HCT116 (cell line): ENCODE measurements around the gene ASB3. TPM values are rescaled to one million over a fixed set of nuclear protein-coding genes. Genes with fewer than 3 reads are reported as not detected.

Source experiments
- ATAC-seq: fragments of 200-7000 bp; cut with Tn5 transposase; 2 replicates; pipeline ENCODE4 v1.9.1; 2020; ENCODE audit warnings: mild to moderate bottlenecking, moderate library complexity
- BruUV-seq: library from RNA; stranded (reverse); fragments of 400-500 nt; replicated peaks from 2 replicates; lab custom pipeline; 2021; lab: Mats Ljungman, UMichigan
- CTCF ChIA-PET: fragments of 300-600 bp; sonication (Branson Sonifier 250); formaldehyde crosslinking; loops from one replicate; lab custom pipeline; 2021; ENCODE audit warnings: antibody characterized with exemption; lab: Charles Lee
- POLR2A ChIA-PET: fragments of 300-600, 350-600 bp; sonication (Branson Sonifier 250); formaldehyde crosslinking; loops from one replicate; lab custom pipeline; 2021; ENCODE audit warnings: antibody characterized with exemption; lab: Charles Lee
- RAD21 ChIA-PET, 2 experiments: fragments of 300-600 bp; sonication (Branson Sonifier 250); formaldehyde crosslinking; loops; one replicate each; lab custom pipeline; 2023; ENCODE audit warnings: low total read pairs in 2 of 2; ENCODE audit not compliant: uncharacterized antibody in 2 of 2, unreplicated experiment in 2 of 2, low non-redundant PET in 1 of 2; lab: Charles Lee
- DNase-seq: peaks from one replicate; pipeline ENCODE4 v3.0.0-alpha.2; 2010; ENCODE audit warnings: low read depth, low spot score
- H2AFZ ChIP-seq: fragments of 200-600 bp; shearing (Covaris generic), sonication (generic); 2 replicates; pipeline ENCODE4 v1.6.1; 2017; ENCODE audit warnings: low read depth, mixed run types, mixed read lengths, antibody characterized with exemption, low read length; ENCODE audit not compliant: poor library complexity, severe bottlenecking
- H3K27ac ChIP-seq: 2 replicates; pipeline ENCODE4 v1.5.1; 2012; ENCODE audit warnings: low read depth, low read length
- H3K27me3 ChIP-seq: fragments of 200-600 bp; sonication (generic); 2 replicates; pipeline ENCODE4 v1.6.1; 2016; ENCODE audit warnings: mixed run types, low read length, mixed read lengths; ENCODE audit not compliant: insufficient read depth
- H3K36me3 ChIP-seq, 2 experiments: fragments of 200-500 bp in 1 of 2; fragments of 200-600 bp in 1 of 2; sonication (Bioruptor generic) in 1 of 2; sonication (generic) in 1 of 2; 2 replicates each; pipeline versions ENCODE4 v1.5.1 to v1.6.1; 2014 to 2016; ENCODE audit warnings: low read length in 2 of 2, inconsistent platforms in 1 of 2, mixed read lengths in 1 of 2, mixed run types in 1 of 2; ENCODE audit not compliant: insufficient read depth in 2 of 2, control insufficient read depth in 1 of 2
- H3K4me1 ChIP-seq, 2 experiments: fragments of 200-600 bp in 1 of 2; sonication (generic) in 1 of 2; 2 replicates each; pipeline versions ENCODE4 v1.5.1 to v1.6.1; 2012 to 2017; ENCODE audit warnings: low read length in 2 of 2, inconsistent platforms in 1 of 2, mild to moderate bottlenecking in 1 of 2, mixed read lengths in 1 of 2, mixed run types in 1 of 2, moderate library complexity in 1 of 2; ENCODE audit not compliant: insufficient read depth in 2 of 2, control insufficient read depth in 1 of 2
- H3K4me2 ChIP-seq: fragments of 200-600 bp; sonication (generic); 2 replicates; pipeline ENCODE4 v1.6.1; 2017; ENCODE audit warnings: mixed run types, low read length, mixed read lengths
- H3K4me3 ChIP-seq, 2 experiments: fragments of 200-600 bp in 1 of 2; sonication (generic) in 1 of 2; replicated peaks in 1 of 2; 2 replicates each; pipeline ENCODE4 v1.5.1; 2011 to 2016; ENCODE audit warnings: low read length in 2 of 2, control low read depth in 1 of 2, low read depth in 1 of 2, mild to moderate bottlenecking in 1 of 2, mixed read lengths in 1 of 2, mixed run types in 1 of 2
- H3K79me2 ChIP-seq: fragments of 200-600 bp; sonication (generic); 2 replicates; pipeline ENCODE4 v1.6.1; 2017; ENCODE audit warnings: mild to moderate bottlenecking, mixed run types, low read length, moderate library complexity, mixed read lengths; ENCODE audit not compliant: insufficient read depth
- H3K9ac ChIP-seq: fragments of 200-600 bp; sonication (generic); 2 replicates; pipeline ENCODE4 v1.6.1; 2016; ENCODE audit warnings: low read length, mixed read lengths
- H3K9me2 ChIP-seq: fragments of 200-600 bp; sonication (generic), shearing (Covaris generic); 2 replicates; pipeline ENCODE4 v1.6.1; 2017; ENCODE audit warnings: mixed run types, mild to moderate bottlenecking, moderate library complexity; ENCODE audit not compliant: insufficient read depth
- H3K9me3 ChIP-seq, 2 experiments: fragments of 200-500 bp in 1 of 2; fragments of 200-600 bp in 1 of 2; sonication (Bioruptor generic) in 1 of 2; sonication (generic) in 1 of 2; 2 replicates each; pipeline ENCODE4 v1.6.1; 2014 to 2017; ENCODE audit warnings: low read length in 2 of 2, mixed read lengths in 2 of 2, inconsistent platforms in 1 of 2, low read depth in 1 of 2, mild to moderate bottlenecking in 1 of 2, mixed run types in 1 of 2, moderate library complexity in 1 of 2; ENCODE audit not compliant: control insufficient read depth in 1 of 2, insufficient read depth in 1 of 2
- H4K20me1 ChIP-seq: fragments of 200-600 bp; sonication (generic), shearing (Covaris generic); 2 replicates; pipeline ENCODE4 v1.6.1; 2017; ENCODE audit warnings: mixed run types, mild to moderate bottlenecking, moderate library complexity; ENCODE audit not compliant: insufficient read depth
- CBX3 ChIP-seq: IDR thresholded peaks from 2 replicates; pipeline ENCODE4 v1.6.1; 2012; ENCODE audit warnings: low read depth
- POLR2A ChIP-seq: IDR thresholded peaks from 2 replicates; pipeline ENCODE4 v1.7.0; 2011; ENCODE audit warnings: borderline replicate concordance; ENCODE audit not compliant: insufficient read depth, insufficient read length; ENCODE audit errors: extremely low read depth
- SIN3A ChIP-seq: IDR thresholded peaks from 2 replicates; pipeline ENCODE4 v1.6.1; 2012; ENCODE audit warnings: low read depth
- SRF ChIP-seq: IDR thresholded peaks from 2 replicates; pipeline ENCODE4 v1.6.1; 2012; ENCODE audit warnings: low read depth
- ZFX ChIP-seq: fragments of 450-650 bp; IDR thresholded peaks from 2 replicates; pipeline ENCODE4 v1.6.1; 2017
- intact Hi-C: fragments of 100-400 bp; cut with micrococcal nuclease; formaldehyde crosslinking; loops from 2 replicates; pipeline ENCODE4 v1.10.0; 2022
- total RNA-seq: library from RNA; stranded (reverse); gene quantifications from one replicate; pipeline ENCODE4 v1.2.1, GENCODE V29; 2021; ENCODE audit not compliant: unreplicated experiment
- TF ChIP-seq, protein P1 (sequence below): IDR thresholded peaks from 2 replicates; pipeline ENCODE4 v1.6.1; 2012
- TF ChIP-seq, protein P2 (sequence below): IDR thresholded peaks from 2 replicates; pipeline ENCODE4 v1.6.1; 2011; ENCODE audit warnings: mild to moderate bottlenecking, low read length, moderate library complexity; ENCODE audit not compliant: insufficient replicate concordance; ENCODE audit errors: extremely low read depth

ASB3 gene
- total RNA-seq, 1 experiment from 2014 or later, result 17.3 TPM

- no peak for TF ChIP-seq SRF
- no peak for TF ChIP-seq POLR2A
These were observed 85.5 kb downstream of the ASB3 start (continued) for GRCh38 chr2:53701221-53701620.

GRCh38 chr2:53697686-53698085 lies 89.1 kb downstream of the ASB3 start:
- H3K27me3 ChIP-seq, result no peaks in the 10 kb centered on the region
- RAD21 ChIA-PET, result no interaction called here

More at GRCh38 chr2:53697686-53698085, 89.1 kb downstream of the ASB3 start:
- Histone ChIP-seq H3K9ac (no peak overlapping the region), H3K9me2 (no peaks in the 10 kb centered on the region), H2AFZ (no peak overlapping the region), H3K9me3 (no peaks in the 10 kb centered on the region), H3K27ac (no peak overlapping the region), H3K4me1 (no peaks in the 10 kb centered on the region), H3K79me2 (no peaks in the 10 kb centered on the region), H3K4me2 (no peak overlapping the region), H3K36me3 (no peaks in the 10 kb centered on the region), H3K4me3 (no peak overlapping the region), H4K20me1 (no peaks in the 10 kb centered on the region)
- intact Hi-C loops, result no loop called here
- ChIA-PET CTCF (no interaction called here), POLR2A (no interaction called here)
- DNase-seq (no peak), ATAC-seq (no peak)
- no TSS peak for BruUV-seq
- TF ChIP-seq SIN3A (no peak), ZFX (no peak), CBX3 (no peak)
- TF ChIP-seq, protein P1, sequence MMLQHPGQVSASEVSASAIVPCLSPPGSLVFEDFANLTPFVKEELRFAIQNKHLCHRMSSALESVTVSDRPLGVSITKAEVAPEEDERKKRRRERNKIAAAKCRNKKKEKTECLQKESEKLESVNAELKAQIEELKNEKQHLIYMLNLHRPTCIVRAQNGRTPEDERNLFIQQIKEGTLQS, result no peak
- TF ChIP-seq, protein P2, sequence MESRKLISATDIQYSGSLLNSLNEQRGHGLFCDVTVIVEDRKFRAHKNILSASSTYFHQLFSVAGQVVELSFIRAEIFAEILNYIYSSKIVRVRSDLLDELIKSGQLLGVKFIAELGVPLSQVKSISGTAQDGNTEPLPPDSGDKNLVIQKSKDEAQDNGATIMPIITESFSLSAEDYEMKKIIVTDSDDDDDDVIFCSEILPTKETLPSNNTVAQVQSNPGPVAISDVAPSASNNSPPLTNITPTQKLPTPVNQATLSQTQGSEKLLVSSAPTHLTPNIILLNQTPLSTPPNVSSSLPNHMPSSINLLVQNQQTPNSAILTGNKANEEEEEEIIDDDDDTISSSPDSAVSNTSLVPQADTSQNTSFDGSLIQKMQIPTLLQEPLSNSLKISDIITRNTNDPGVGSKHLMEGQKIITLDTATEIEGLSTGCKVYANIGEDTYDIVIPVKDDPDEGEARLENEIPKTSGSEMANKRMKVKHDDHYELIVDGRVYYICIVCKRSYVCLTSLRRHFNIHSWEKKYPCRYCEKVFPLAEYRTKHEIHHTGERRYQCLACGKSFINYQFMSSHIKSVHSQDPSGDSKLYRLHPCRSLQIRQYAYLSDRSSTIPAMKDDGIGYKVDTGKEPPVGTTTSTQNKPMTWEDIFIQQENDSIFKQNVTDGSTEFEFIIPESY, result no peak
